ENCODE data around the gene ESRRB.

Gene ESRRB

GRCh38 chr14:76375947-76376404 lies at the start of gene ESRRB:
Gene ESRRB, plus strand, starts transcription at chr14:76376137. Its CDS starts 265 bp downstream, at chr14:76376402.
- no peak for DNase-seq (ENCODE audit: low read depth in 2 of 2)

- no peak for DNase-seq (ENCODE audit: low read depth in 2 of 2)
Measured at GRCh38 chr14:76326918-76327689, 48.8 kb upstream of the ESRRB start.

GRCh38 chr14:76328457-76329137 lies 47.3 kb upstream of the ESRRB start:
- no peak for DNase-seq (ENCODE audit: low read depth in 2 of 2)

- no peak for DNase-seq (ENCODE audit: low read depth in 2 of 2)
Measured at GRCh38 chr14:76329154-76329928, 46.6 kb upstream of the ESRRB start.

GRCh38 chr14:76329951-76330350 lies 46.0 kb upstream of the ESRRB start:
- DNase-seq (ENCODE audit: low read depth in 2 of 2), result no peak

- DNase-seq (ENCODE audit: low read depth in 2 of 2), result no peak
Measured at GRCh38 chr14:76330411-76331327, 45.3 kb upstream of the ESRRB start.

GRCh38 chr14:76331328-76332011 lies 44.5 kb upstream of the ESRRB start:
- no peak for DNase-seq (ENCODE audit: low read depth in 2 of 2)

GRCh38 chr14:76333664-76334063 lies 42.3 kb upstream of the ESRRB start:
- DNase-seq (ENCODE audit: low read depth in 2 of 2), result no peak

GRCh38 chr14:76334316-76334715 lies 41.6 kb upstream of the ESRRB start:
- DNase-seq (ENCODE audit: low read depth in 2 of 2), result no peak

- DNase-seq (ENCODE audit: low read depth in 2 of 2), result no peak
Measured at GRCh38 chr14:76336876-76337275, 39.1 kb upstream of the ESRRB start.

GRCh38 chr14:76337635-76338545 lies 38.0 kb upstream of the ESRRB start:
- no peak for DNase-seq (ENCODE audit: low read depth in 2 of 2)

GRCh38 chr14:76339728-76340615 lies 36.0 kb upstream of the ESRRB start:
- no peak for DNase-seq (ENCODE audit: low read depth in 2 of 2)

- DNase-seq (ENCODE audit: low read depth in 2 of 2), result no peak
Measured at GRCh38 chr14:76343386-76343785, 32.6 kb upstream of the ESRRB start.

GRCh38 chr14:76346391-76347160 lies 29.4 kb upstream of the ESRRB start:
- no peak for DNase-seq (ENCODE audit: low read depth in 2 of 2)

GRCh38 chr14:76348898-76349297 lies 27.0 kb upstream of the ESRRB start:
- no peak for DNase-seq (ENCODE audit: low read depth in 2 of 2)

GRCh38 chr14:76349993-76350392 lies 25.9 kb upstream of the ESRRB start:
- no peak for DNase-seq (ENCODE audit: low read depth in 2 of 2)

- DNase-seq (ENCODE audit: low read depth in 2 of 2), result no peak
Measured at GRCh38 chr14:76350671-76351070, 25.3 kb upstream of the ESRRB start.

- DNase-seq (ENCODE audit: low read depth in 2 of 2), result no peak
Measured at GRCh38 chr14:76351941-76352340, 24.0 kb upstream of the ESRRB start.

Measured in stimulated activated CD4-positive, alpha-beta T cell treated with anti-CD3 and anti-CD28 coated beads, Interleukin-12 subunit alpha, Interleukin-12 subunit beta, amount 100 ng/mL, for 24 hours (primary cell).